Sciatic nerve (tissue), 2 donors: ENCODE measurements around the gene CNGA2. TPM values are rescaled to one million over a fixed set of nuclear protein-coding genes. Genes with fewer than 3 reads are reported as not detected.

Experiments used
- ATAC-seq: fragments of 200-7000 bp; cut with Tn5 transposase; one replicate; pipeline ENCODE4 v1.9.1; 2020; ENCODE audit warnings: mild to moderate bottlenecking, moderate library complexity
- DNase-seq: peaks from one replicate; pipeline ENCODE4 v3.0.0-alpha.2; 2020; ENCODE audit warnings: low spot score
- intact Hi-C: fragments of 100-400 bp; cut with DNase I; formaldehyde crosslinking; loops from one replicate; pipeline ENCODE4 v1.14.2; 2022
- total RNA-seq: library from RNA; stranded (reverse); fragmentation: NEBNext Ultra II Directional; extraction: Animal tissue kit (Norgen Biotek cat#: 25700); gene quantifications from one replicate; pipeline ENCODE4 v1.2.1, GENCODE V29; 2021
- donor health status: DM: no; HTN: no; CAD: no.
- donor health status: DM: no; HTN: no; CAD: no.

Gene CNGA2
- total RNA-seq, 1 donor from 2014 or later = not detected

DNA sequence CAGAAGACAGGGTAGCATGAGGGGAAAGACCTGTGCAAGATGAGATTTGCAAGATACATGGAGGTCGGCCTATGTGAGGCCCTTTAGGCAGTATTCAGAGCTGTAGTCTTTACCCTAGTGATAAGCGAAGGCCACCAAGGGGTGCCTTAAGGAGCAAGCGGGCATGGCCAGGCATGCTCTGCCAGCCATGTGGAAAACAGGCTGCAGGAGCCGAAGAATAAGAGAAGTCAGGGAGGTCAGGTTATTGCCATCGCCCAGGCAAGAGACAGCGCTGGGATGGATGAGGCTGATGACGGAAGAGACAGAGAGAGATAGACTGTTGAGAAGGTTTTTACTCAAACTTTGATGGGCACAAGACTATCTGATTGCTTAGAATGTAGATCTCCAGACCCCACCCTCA, 25.7 kb upstream of the CNGA2 start:
- DNase-seq (no peak), ATAC-seq (no peak)
- intact Hi-C loops = no loop called here

DNA sequence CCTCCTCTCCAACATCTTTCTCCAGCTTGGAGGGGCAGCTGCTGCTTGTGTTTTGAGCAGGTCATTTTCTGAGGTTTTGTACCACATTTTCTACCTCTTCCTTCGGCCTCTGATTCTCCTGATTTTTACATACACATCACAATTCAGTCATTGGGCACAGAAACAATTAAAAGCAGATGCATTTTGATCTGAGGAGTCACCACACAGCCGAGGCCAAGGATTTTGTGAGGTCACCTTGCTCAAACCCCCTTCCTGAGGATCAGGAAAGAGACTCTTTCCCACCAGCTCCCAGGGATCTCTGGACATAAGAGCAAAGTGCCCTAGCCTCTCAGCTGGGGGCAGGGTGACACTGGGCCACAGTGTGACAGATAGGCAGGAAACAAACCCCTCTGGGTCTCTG, 24.1 kb upstream of the CNGA2 start:
- intact Hi-C loops = no loop called here
- no peak for ATAC-seq
- no peak for DNase-seq

DNA sequence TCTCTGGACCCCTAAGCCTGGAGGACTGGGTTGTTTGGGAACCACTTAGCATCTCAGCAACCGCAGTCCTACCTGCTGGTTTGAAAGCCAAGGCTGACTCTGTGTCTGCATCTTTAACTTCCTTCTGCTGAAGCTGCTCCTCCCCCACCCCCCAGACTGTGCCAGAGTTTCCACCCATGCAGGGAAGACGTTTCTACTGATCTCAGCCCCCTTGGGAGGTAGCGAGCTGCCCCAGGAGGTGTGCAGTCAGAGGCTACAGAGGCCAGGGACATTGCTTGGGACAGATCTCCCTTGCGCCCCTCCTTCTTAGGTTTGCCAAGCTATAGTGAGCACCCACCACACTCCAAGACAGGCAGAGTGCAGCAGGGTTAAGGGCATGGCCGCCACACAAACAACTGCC, 23.4 kb upstream of the CNGA2 start:
- no peak for ATAC-seq
- DNase-seq = no peak
- intact Hi-C loops = no loop called here

DNA sequence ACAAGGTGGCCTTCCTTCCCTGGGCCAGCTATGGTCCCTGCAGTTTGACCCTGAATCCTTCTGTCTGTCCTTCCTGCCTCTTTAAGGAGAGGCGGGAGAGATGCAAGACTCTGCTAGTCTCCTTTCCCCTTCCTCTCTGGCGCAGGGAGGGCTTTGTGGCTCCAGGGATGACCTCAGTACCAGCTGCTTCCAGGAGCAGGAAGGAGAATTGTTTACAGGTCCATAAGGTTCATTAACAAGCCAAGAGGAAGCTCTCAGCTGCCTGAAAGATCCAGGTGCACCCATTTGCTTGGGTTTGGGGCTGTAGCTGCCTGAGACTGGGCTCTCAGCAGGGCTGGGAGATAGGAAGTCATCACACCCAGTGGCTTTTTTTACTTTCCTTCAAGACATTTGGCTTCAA, 22.8 kb upstream of the CNGA2 start:
- ATAC-seq = peak; percentile 38
- intact Hi-C loops = no loop called here
- no peak for DNase-seq

DNA sequence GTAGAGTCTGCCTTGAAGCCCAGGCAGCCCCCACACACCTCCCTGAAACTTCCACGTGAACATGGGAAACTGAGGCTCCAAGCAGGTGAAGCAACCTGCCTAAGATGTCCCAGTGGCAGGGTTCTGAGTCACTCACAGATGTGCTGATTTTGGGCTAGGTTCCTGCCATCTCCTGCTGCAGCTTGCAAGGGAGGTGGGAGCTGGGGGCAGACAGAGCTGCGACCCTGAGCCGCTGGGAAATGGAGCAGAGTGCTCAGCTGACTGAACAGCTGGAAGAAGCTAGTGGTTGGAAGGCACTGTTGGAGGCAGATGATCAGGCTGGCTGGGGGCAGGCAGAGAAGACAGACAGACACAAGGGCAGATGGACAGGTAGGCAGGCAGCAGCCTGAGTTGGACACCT, 22.3 kb upstream of the CNGA2 start:
- ATAC-seq (no peak), DNase-seq (no peak)

DNA sequence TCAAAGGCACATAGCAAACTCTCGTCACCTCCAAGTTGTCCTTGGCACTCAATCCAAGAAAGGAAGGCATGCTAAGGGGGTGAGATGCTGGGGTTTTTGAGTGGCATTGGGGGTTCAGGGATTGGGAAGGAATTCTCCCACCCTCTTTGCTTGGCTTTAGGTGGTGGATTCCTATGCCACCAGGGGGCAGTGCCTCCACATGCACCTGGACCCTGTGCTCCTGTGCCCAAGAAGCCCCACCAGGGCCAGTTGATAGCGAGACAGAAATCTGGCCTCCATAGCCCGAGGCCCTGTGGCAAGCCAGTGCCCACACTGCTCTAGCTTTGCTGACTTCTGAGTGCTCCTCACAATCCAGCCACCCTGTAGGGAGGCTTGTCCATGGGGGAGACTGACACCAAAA, 20.7 kb upstream of the CNGA2 start:
- intact Hi-C loops = no loop called here
- no peak for ATAC-seq
- no peak for DNase-seq

More for the DNA sequence above, 22.3 kb upstream of the CNGA2 start:
- intact Hi-C loops = no loop called here

DNA sequence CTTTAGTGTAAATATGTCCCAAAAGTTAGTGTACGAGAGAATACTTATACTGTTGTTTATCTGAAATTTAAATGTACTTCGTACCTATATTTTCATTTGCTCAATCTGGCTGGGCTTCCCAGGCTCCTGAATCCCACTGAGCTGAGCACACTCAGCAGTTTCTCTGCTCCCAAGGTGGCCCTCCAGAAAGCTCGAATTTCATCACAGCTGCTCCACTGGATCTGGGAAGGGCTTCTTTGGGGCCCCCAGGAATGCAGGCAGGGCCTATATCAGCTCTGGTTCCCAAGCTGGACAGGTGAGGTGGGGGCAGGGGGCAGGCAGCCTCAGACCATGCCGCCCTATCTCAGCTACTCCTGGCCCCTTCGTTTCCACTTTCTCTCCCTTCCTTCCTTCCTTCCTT, 20.2 kb upstream of the CNGA2 start:
- no peak for ATAC-seq

DNA sequence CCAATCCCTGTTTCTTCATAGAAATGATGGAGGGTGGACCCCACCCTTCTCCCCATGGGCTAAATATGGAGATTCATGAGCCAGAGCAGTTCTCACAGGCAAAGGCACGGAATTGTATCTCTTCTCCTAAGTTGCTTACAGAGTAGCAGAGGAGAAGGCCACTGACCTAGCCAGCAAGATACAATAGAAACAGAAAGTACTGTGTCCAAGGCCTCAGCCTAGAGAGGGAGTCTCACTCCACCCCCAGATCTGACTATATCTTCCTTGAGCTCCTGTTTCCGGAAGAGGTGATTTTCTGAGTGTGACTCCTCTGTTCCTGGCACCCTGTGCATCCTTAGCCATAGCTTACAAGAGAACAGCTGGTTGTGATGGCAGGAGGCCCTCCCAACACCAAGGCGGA, 18.8 kb upstream of the CNGA2 start, which contains the start of gene FATE1:
Gene FATE1 (plus strand): TSS at position 284 of the 400 bp plus-strand sequence. CDS start 85 bp downstream, at position 369.
- DNase-seq (no peak), ATAC-seq (no peak)
- intact Hi-C loops = no loop called here

More for the DNA sequence above, 20.2 kb upstream of the CNGA2 start:
- no peak for DNase-seq
- intact Hi-C loops = no loop called here

DNA sequence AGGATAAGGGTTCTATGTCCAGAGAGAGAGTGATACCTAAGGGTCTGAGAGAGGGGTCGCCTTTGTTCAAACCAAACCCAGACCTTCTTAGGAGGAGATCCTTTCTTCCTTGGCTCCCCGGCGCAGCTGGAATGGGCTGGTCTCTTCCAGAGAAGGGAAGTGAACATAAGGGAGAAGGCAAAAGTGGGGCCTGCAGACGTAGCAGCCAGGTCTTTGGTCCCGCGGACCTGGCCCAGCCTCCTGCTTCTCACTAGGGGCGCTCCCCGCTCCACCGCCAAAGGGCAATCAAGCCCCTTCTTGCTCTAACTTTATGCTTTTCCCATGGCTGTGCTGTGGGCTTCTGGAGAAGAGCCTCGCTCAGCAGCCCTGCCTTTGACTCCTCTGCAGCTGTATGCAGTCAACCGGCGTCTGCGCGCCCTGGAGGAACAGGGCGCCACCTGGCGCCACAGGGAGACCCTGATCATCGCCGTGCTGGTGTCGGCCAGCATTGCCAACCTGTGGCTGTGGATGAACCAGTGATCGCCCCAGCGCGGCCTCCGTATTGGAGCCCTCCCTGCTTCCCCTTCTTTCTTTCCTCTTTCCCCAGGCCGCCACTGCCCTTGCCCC, 12.2 kb upstream of the CNGA2 start:
- intact Hi-C loops = no loop called here
- ATAC-seq (peak; percentile 65), DNase-seq (peak; percentile 63)

DNA sequence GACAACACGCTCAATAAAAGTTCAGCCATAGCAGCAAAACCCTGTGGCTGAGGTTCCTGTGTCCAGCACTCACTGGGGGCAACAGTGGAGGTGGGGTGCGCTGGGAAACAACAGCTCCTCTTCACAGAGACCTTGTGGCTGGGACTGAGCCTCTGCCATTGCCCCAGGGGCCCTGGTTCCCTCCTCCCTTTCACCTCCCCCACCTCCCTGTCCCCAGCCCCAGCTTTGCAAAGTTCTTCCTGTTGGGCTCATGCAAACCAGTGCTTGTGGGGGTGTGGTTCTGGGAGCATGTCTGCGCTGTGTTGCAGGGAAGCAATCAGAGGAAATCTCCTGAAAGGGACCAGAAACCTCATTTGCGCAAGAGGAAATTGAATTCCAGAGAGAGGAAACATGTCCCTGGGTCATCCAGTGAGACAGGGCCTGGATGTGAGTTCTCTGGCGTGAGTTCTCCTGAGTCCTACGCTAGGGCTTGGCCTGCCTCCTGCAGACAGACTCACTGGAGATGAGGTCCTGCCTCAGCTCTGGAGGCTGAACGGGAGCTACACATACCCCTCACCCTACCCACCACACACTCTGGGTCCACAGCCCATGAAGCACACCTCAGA, 11.3 kb upstream of the CNGA2 start:
- DNase-seq (peak; percentile 21), ATAC-seq (no peak)
- intact Hi-C loops = no loop called here

DNA sequence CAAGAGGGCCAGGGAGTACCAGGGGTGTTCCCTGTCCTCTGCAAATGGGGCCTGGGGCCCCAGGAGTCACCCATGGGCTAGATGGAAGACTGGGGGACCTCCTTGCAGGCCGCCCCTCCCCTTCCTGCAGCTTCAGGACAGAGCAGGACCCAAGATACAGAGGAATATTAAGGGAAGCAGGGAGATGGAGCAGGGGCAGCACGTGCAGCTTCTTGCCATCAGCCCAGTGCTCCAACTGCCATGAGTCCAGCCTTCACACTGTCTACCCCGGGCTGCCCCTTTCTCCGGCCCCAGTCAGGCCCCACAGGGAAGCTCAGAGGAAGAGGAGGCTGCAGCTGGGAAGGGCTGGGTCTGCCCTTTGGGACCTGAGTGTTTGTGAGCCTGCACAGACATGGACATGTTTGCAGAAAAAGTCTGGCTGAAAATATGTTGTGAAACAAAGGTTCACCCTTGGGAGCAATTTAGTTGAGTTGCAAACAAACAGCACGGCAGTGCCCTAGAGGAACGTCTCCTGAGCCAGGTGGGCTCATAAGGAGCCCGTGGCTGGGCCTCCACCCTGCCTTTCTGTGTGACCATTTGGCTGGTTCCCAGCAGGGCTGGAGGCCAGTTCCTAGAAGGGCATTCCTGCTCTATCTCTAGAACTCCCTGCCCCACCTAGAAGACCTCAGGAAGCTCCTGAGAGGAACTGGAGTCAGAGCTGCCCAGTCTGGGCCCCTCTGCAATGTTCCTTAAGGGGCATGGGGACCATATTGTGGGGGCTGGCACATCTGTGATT, 9.8 kb upstream of the CNGA2 start:
- intact Hi-C loops = no loop called here
- ATAC-seq (no peak), DNase-seq (peak; percentile 48)

DNA sequence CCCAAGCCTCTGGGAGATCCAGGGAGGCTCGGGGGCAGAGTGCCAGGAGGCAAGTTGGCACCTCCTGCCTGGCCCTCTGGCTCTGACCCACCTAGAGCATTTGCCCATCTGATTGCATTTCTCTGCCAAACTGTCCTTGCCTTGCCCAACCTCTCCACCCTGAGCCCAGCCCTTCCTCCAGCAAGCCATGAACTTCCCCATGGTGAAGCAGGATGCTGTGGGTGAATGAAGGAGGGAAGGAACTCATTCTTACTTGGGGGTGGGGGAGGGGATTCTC, 9.3 kb upstream of the CNGA2 start:
- intact Hi-C loops = no loop called here
- DNase-seq (no peak), ATAC-seq (no peak)

DNA sequence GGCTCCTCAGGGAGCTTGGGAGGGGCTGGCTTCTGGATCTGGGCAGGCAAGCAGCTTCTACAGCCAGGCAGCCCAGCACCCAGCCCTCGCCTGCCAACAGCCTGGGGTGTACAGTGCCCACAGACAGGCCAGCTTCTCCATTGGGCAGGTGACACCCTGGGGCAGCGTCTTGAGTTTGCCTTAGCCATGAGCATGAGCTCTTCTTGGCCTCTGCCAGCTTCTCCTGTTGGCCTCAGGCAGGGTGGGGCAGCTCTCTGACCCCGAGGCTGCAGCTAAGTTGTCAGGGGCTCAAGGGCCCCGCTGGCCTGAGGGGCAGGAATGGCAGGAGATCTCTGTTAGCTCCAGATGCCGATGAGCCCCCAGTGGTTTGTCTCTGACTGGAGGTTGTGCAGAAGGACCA, 7.8 kb upstream of the CNGA2 start:
- peak; percentile 28 for DNase-seq
- intact Hi-C loops = no loop called here
- ATAC-seq = no peak

DNA sequence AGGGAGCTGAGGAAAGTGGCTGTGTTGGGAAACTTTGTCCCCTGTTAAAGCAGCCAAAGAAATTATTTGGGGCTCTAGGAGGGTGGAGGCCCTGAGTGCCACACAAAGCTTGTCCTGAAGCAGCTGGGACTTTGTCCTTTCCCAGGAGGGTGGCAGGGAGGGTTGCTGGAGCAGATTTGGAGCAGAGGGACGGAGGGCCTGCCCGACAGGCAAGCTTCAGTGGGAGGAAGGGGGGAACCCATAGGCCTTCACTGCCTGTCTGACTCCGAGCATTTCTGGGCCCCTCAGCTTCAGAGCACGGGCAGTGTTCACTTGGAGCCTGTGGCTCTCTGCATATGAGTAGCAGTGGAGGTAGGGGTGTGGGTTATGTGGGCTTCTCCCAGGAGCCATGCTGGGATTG, 7.2 kb upstream of the CNGA2 start:
- DNase-seq (peak; percentile 4), ATAC-seq (no peak)
- intact Hi-C loops = no loop called here

DNA sequence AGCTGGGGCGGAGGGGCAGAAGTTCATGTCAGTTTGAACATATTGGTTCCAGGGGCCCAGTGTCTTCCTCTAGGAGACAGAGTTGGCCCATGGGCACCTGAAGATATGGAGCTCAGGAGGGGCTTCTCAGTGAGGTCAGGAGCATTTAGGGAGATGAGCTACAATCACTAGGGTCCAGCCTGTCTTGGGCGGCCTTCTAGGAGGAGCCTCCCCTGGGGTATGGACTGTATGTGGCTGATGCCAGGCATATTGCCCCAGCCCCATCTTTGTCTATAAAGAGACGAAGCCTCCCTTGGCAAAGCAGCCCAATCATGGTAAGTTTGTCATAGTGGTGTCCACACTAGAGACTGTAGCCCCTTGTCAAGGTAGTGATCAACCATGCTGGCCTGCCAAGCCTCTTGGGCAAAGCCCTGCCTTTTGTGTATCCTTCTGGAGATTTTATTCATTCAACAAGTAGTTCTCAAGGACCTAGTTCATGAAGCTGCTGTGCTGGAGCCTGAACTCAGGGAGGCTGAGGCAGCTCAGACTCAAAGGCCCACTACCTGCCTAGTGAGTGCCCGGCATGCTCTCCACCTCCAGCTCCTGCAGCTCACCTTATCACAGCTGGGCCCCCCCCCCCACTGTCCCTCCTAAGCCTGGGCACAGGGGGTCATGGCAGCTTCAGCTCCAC, 5.4 kb upstream of the CNGA2 start:
- peak; percentile 25 for DNase-seq
- no peak for ATAC-seq
- intact Hi-C loops = no loop called here

DNA sequence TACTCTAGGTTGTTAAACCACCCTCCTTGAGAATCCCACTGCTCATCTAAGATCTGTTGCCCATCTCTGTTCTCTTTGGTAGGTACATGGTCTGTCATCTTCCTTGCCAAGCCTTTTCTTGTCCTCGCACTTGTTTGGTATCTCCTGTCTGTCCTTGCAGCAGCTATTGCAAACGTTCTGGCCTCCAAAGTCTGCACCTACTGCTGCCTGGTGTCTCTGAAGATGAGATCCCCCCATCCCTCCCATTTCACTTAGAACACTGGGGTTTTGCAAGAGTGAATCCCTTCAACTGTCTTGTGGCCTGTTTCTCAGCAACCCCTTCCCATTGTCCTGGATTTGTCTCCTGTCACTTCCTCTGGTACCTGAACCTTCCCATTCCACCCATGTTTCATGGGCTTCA, 673 bp downstream of the CNGA2 start:
- intact Hi-C loops = no loop called here
- DNase-seq = peak; percentile 4
- ATAC-seq = no peak

DNA sequence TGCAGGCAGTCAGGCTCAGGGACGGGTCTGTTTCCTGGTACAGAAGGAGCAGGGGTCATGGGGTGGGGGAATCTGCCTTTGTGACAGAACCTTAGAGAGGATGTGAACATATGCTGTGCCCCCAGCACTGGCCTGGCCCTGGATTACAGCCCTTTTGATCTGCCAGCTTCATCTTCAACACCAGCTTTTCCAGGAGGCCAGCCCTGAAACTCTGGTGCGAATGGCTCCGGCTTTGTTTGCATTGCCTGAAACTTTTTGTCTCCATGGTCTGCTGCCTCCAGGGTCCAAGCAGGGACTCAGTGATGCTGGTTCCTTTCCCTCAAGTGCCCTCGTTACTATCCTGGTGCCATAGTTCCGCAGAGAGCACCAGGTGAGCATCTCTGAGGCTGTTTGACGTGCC, 2.1 kb downstream of the CNGA2 start:
- no peak for ATAC-seq
- DNase-seq = peak; percentile 27
- intact Hi-C loops = no loop called here

DNA sequence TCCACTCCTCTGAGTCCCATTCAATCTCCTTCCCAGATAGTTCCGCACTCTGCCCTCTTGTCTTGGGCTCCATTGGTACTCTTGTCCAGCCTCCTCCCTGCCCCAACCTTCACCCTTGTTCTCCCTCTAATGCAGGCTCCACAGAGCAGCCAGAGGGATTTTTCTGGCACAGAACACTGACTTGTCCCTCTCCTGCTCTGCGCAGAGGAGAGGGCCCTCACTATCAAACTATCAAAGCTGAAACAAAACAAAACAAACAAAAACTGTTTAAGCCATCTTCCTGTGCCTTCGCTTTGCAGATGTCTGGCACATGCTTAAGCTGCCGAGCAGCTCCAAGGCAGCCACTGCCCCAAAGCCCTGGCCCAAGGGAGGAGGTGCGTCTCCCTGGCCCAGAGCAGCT, 2.9 kb downstream of the CNGA2 start:
- DNase-seq = peak; percentile 23
- no peak for ATAC-seq
- intact Hi-C loops = no loop called here

DNA sequence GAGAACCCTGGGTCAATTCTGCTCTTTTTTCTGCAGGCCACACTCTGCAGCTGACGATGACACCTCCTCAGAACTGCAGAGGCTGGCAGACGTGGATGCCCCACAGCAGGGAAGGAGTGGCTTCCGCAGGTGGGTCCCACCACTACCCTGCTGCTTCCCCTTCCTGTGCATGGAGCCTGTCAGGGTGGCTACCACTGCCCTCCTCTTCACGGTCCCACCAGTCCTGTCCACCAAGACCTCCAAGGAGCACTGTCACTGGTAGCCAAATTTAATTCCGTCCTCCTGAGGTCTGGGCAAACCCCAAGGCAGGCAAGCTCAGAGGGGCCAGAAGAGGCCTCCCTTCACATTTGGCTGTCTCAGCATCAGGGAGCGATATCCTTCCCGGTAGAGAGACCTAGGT, 4.2 kb downstream of the CNGA2 start:
- DNase-seq (peak; percentile 18), ATAC-seq (no peak)
- intact Hi-C loops = no loop called here

DNA sequence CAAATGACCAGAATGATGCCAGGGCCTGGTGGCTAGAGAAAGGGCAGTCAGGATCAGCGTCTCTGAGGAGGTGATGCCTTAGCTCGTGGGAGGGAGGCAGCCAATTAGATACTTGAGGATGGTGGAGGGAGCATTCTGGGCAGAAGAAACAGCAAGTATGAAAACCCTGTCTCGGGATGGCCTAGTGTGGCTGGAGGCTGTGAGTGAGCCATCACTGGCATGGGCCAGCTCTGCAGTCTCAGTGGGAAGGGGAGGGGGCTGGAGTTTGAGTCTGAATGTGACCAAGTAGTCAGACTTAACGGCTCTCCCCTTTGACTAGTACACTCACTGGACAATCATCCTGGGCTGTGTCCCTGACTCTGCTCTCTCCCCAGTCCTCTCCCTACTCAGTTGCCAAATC, 7.1 kb downstream of the CNGA2 start:
- no peak for DNase-seq
- intact Hi-C loops = no loop called here
- ATAC-seq = no peak
